HepG2 (cell line): ENCODE results near the gene LMOD3. TPM values are rescaled to one million over a fixed set of nuclear protein-coding genes. Genes with fewer than 3 reads are reported as not detected.
A peak's percentile ranks its signal among the peaks of the same experiment; 100 is the strongest.

Experiments
- ATAC-seq: fragments of 200-7000 bp; cut with Tn5 transposase; 3 replicates; pipeline ENCODE4 v1.9.1; 2020; ENCODE audit warnings: mild to moderate bottlenecking, moderate library complexity
- BruUV-seq: library from RNA; stranded (reverse); fragments of 400-500 nt; replicated peaks from 2 replicates; lab custom pipeline; 2021; lab: Mats Ljungman, UMichigan
- CTCF ChIA-PET: fragments of 300-600 bp; formaldehyde crosslinking; extraction: SDS; loops from one replicate; lab custom pipeline; 2021; ENCODE audit warnings: low total read pairs, inconsistent platforms, low intra/inter-chr PET ratio; lab: Yijun Ruan, JAX
- POLR2A ChIA-PET: fragments of 350-600 bp; sonication (Branson Sonifier 250); formaldehyde crosslinking; loops from one replicate; lab custom pipeline; 2020; ENCODE audit warnings: antibody characterized with exemption, inconsistent platforms; lab: Yijun Ruan, JAX
- DNase-seq: peaks from one replicate; pipeline ENCODE4 v3.0.0-alpha.2; 2015; ENCODE audit warnings: low spot score
- FAIRE-seq: peaks from 3 replicates; lab custom pipeline; 2011; peaks lifted over from hg19 to GRCh38; lab: Jason Lieb, UNC
- H2AFZ ChIP-seq: one replicate; pipeline ENCODE4 v1.6.1; 2011; ENCODE audit warnings: low read length, inconsistent platforms
- H3K27ac ChIP-seq: fragments of 300-600 bp; 3 replicates; pipeline ENCODE4 v1.8.0; 2011; ENCODE audit warnings: mixed run types, mild to moderate bottlenecking, mixed read lengths, low read length, inconsistent platforms; ENCODE audit not compliant: insufficient read depth; ENCODE audit errors: extremely low read length
- H3K27me3 ChIP-seq, 2 experiments: fragments of 200-600 bp in 1 of 2; 2 replicates in 1 of 2; 3 replicates in 1 of 2; pipeline versions ENCODE4 v1.6.0 to v1.8.0; 2011; ENCODE audit warnings: low read length in 2 of 2, mild to moderate bottlenecking in 2 of 2, moderate library complexity in 2 of 2, inconsistent platforms in 1 of 2; ENCODE audit not compliant: insufficient read depth in 2 of 2, control insufficient read depth in 1 of 2
- H3K36me3 ChIP-seq, 2 experiments: fragments of 200-600 bp in 1 of 2; replicated peaks in 1 of 2; 2 replicates in 1 of 2; 3 replicates in 1 of 2; pipeline versions ENCODE4 v1.5.1 to v1.8.0; 2011; ENCODE audit warnings: low read length in 2 of 2, inconsistent platforms in 1 of 2; ENCODE audit not compliant: insufficient read depth in 2 of 2, control insufficient read depth in 1 of 2
- H3K4me1 ChIP-seq: 2 replicates; pipeline ENCODE4 v1.5.1; 2012; ENCODE audit warnings: low read length, inconsistent platforms; ENCODE audit not compliant: insufficient read depth
- H3K4me2 ChIP-seq: 2 replicates; pipeline ENCODE4 v1.6.0; 2011; ENCODE audit warnings: low read depth, low read length, inconsistent platforms
- H3K4me3 ChIP-seq, 3 experiments: fragments of 200-600 bp in 1 of 3; sonication (generic), shearing (Covaris generic) in 1 of 3; replicated peaks in 1 of 3; 2 replicates each; pipeline ENCODE4 v1.5.1; 2011 to 2016; ENCODE audit warnings: low read length in 3 of 3, inconsistent platforms in 2 of 3, low read depth in 2 of 3, mild to moderate bottlenecking in 2 of 3, control low read depth in 1 of 3, mixed read lengths in 1 of 3; ENCODE audit not compliant: insufficient read depth in 1 of 3
- H3K79me2 ChIP-seq: one replicate; pipeline ENCODE4 v1.6.1; 2011; ENCODE audit warnings: low read length, inconsistent platforms; ENCODE audit not compliant: insufficient read depth
- H3K9ac ChIP-seq: 2 replicates; pipeline ENCODE4 v1.6.0; 2011; ENCODE audit warnings: mild to moderate bottlenecking, low read depth, low read length, inconsistent platforms; ENCODE audit not compliant: insufficient read depth
- H3K9me3 ChIP-seq: 2 replicates; pipeline ENCODE4 v1.5.1; 2012; ENCODE audit warnings: mild to moderate bottlenecking, low read length
- H4K20me1 ChIP-seq: 2 replicates; pipeline ENCODE4 v1.6.0; 2011; ENCODE audit warnings: inconsistent platforms, mild to moderate bottlenecking, low read length, moderate library complexity; ENCODE audit not compliant: insufficient read depth
- FLYWCH1 ChIP-seq: sonication (generic); formaldehyde crosslinking; IDR thresholded peaks from 2 replicates; pipeline ENCODE4 v1.8.1; 2023; ENCODE audit warnings: mild to moderate bottlenecking, missing genetic modification reagents
- HDAC2 ChIP-seq: sonication (generic); formaldehyde crosslinking; IDR thresholded peaks from 2 replicates; pipeline ENCODE4 v1.4.0; 2020; ENCODE audit warnings: missing genetic modification reagents
- LBX2 ChIP-seq: sonication (generic); formaldehyde crosslinking; IDR thresholded peaks from 2 replicates; pipeline ENCODE4 v1.5.0; 2020; ENCODE audit warnings: missing genetic modification reagents, mild to moderate bottlenecking, borderline replicate concordance
- NBN ChIP-seq: fragments of 450-650 bp; conservative IDR thresholded peaks from 2 replicates; pipeline ENCODE4 v1.6.1; 2017
- NFATC3 ChIP-seq: sonication (generic); formaldehyde crosslinking; IDR thresholded peaks from 2 replicates; pipeline ENCODE4 v1.5.1; 2020; ENCODE audit warnings: mild to moderate bottlenecking, missing genetic modification reagents
- SCMH1 ChIP-seq: sonication (generic); formaldehyde crosslinking; IDR thresholded peaks from 2 replicates; pipeline ENCODE4 v1.9.0; 2021; ENCODE audit warnings: missing genetic modification reagents, mild to moderate bottlenecking, borderline replicate concordance
- TOPORS ChIP-seq: sonication (generic); formaldehyde crosslinking; IDR thresholded peaks from 2 replicates; pipeline ENCODE4 v1.8.0; 2023; ENCODE audit warnings: mild to moderate bottlenecking, missing genetic modification reagents
- YY1 ChIP-seq: IDR thresholded peaks from 2 replicates; pipeline ENCODE4 v1.6.1; 2011; ENCODE audit warnings: low read length, low read depth, moderate library complexity, mild to moderate bottlenecking; ENCODE audit not compliant: insufficient read depth, insufficient replicate concordance
- ZKSCAN5 ChIP-seq: sonication (generic); formaldehyde crosslinking; IDR thresholded peaks from 2 replicates; pipeline ENCODE4 v1.5.1; 2020; ENCODE audit warnings: mild to moderate bottlenecking, missing genetic modification reagents
- ZMYM2 ChIP-seq: sonication (generic); formaldehyde crosslinking; IDR thresholded peaks from 2 replicates; pipeline ENCODE4 v1.8.0; 2022; ENCODE audit warnings: mild to moderate bottlenecking, missing genetic modification reagents
- ZNF20 ChIP-seq: sonication (generic); formaldehyde crosslinking; IDR thresholded peaks from 2 replicates; pipeline ENCODE4 v1.4.0; 2020; ENCODE audit warnings: mild to moderate bottlenecking, moderate library complexity, missing genetic modification reagents
- ZNF280D ChIP-seq: sonication (generic); formaldehyde crosslinking; IDR thresholded peaks from 2 replicates; pipeline ENCODE4 v1.5.1; 2020; ENCODE audit warnings: mild to moderate bottlenecking, missing genetic modification reagents
- ZNF546 ChIP-seq: sonication (generic); formaldehyde crosslinking; conservative IDR thresholded peaks from 2 replicates; pipeline ENCODE4 v1.8.1; 2023; ENCODE audit warnings: mild to moderate bottlenecking, missing genetic modification reagents
- ZNF564 ChIP-seq: sonication (generic); formaldehyde crosslinking; IDR thresholded peaks from 2 replicates; pipeline ENCODE4 v1.8.1; 2023; ENCODE audit warnings: mild to moderate bottlenecking, missing genetic modification reagents
- ZNF788 ChIP-seq: sonication (generic); formaldehyde crosslinking; IDR thresholded peaks from 2 replicates; pipeline ENCODE4 v1.5.0; 2020; ENCODE audit warnings: mild to moderate bottlenecking, missing genetic modification reagents, borderline replicate concordance
- WGBS: methylation state at CpG from one replicate; pipeline ENCODE4 v1.1.6; 2017; ENCODE audit warnings: low lambda C conversion rate; 5-methylcytosine and 5-hydroxymethylcytosine counted together
- in situ Hi-C: cut with HindIII; loops from 2 replicates; pipeline ENCODE4 v1.10.0; 2017; ENCODE audit warnings: low pct_unique_long_range_greater_than_20kb; ENCODE audit not compliant: extremely low pct_ligation_motif_present
- intact Hi-C: fragments of 100-400 bp; cut with micrococcal nuclease; formaldehyde crosslinking; loops from one replicate; pipeline ENCODE4 v1.10.0; 2022; ENCODE audit not compliant: unreplicated experiment
- polyA plus RNA-seq, 8 experiments: library from polyadenylated mRNA; depleted of rRNA in 3 of 8; stranded (reverse) in 7 of 8; unstranded in 1 of 8; fragments of >200 nt; fragmentation: Illumina TruSeq in 4 of 8; extraction: Trizol in 4 of 8; gene quantifications; 2 replicates each; pipeline versions ENCODE4 v1.2.1 to v1.2.3, GENCODE V29; 2011 to 2016; ENCODE audit warnings: low read depth in 4 of 8, missing spikeins in 1 of 8, mixed read lengths in 1 of 8; ENCODE audit not compliant: insufficient read depth in 1 of 8
- total RNA-seq, 5 experiments: library from RNA; depleted of rRNA; stranded (reverse); fragments of >200 nt; fragmentation: Illumina TruSeq; extraction: Trizol; gene quantifications; 2 replicates each; pipeline ENCODE4 v1.2.3, GENCODE V29; 2016; ENCODE audit warnings: low read depth in 1 of 5
- TF ChIP-seq, protein P1 (sequence below): sonication (generic); formaldehyde crosslinking; IDR thresholded peaks from 2 replicates; pipeline ENCODE4 v1.4.0; 2020; ENCODE audit warnings: missing genetic modification reagents
- TF ChIP-seq, protein P2 (sequence below): sonication (generic); IDR thresholded peaks from 2 replicates; pipeline ENCODE4 v1.6.1; 2016; ENCODE audit warnings: low read depth, borderline replicate concordance

The LMOD3 gene
- total and polyA plus RNA-seq, 2 of the 13 experiments (the other 11 are each of a cell fraction or from before 2014, with no cell fraction given), result not detected

- TF ChIP-seq ZNF20 (CRISPR knock-in tag), result no peak
- TF ChIP-seq ZMYM2 (CRISPR knock-in tag), result no peak
- TF ChIP-seq, protein P1, sequence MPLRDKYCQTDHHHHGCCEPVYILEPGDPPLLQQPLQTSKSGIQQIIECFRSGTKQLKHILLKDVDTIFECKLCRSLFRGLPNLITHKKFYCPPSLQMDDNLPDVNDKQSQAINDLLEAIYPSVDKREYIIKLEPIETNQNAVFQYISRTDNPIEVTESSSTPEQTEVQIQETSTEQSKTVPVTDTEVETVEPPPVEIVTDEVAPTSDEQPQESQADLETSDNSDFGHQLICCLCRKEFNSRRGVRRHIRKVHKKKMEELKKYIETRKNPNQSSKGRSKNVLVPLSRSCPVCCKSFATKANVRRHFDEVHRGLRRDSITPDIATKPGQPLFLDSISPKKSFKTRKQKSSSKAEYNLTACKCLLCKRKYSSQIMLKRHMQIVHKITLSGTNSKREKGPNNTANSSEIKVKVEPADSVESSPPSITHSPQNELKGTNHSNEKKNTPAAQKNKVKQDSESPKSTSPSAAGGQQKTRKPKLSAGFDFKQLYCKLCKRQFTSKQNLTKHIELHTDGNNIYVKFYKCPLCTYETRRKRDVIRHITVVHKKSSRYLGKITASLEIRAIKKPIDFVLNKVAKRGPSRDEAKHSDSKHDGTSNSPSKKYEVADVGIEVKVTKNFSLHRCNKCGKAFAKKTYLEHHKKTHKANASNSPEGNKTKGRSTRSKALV (CRISPR knock-in tag), result 0 out of 2 replicates have a peak, but pooled peaks have one; percentile 21
Observed at GRCh38 chr3:69079269-69080159, 42.9 kb downstream of the LMOD3 start (continued).

DNA sequence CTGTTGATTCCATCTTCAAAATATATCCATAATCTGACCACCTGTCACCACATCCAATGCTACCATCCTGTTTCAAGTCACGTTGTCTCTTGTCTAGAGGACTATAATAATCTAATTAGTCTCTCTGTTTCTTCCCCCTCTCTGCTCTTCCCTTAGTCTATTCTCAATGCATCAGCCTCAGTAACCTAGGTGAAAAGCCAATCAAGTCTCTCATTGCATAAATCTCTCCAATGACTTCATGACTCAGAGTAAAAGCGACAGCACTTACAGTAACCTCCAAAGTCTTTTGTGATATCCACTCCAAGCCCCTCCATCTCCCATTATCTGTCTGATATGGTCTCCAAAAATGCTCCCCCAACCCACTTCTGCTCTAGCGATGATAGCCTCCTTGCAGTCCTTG is 49.5 kb downstream of the LMOD3 start:
- H2AFZ ChIP-seq, result no peak overlapping the region
- H4K20me1 ChIP-seq, result no peaks in the 10 kb centered on the region
- CTCF ChIA-PET, result no interaction called here
- no peak for ATAC-seq
- DNase-seq, result no peak
- no peak for FAIRE-seq
- POLR2A ChIA-PET, result no interaction called here
- peaks cover 1 to 14% of the 10 kb centered on the region in 2 experiments; a peak in 3 of 5 replicates for H3K36me3 ChIP-seq
- peaks cover 10% of the 10 kb centered on the region for H3K79me2 ChIP-seq
- BruUV-seq, result no TSS peak
- no peaks in the 10 kb centered on the region for H3K9me3 ChIP-seq
- no peak overlapping the region for H3K4me2 ChIP-seq
- 97% methylated on average over 3 of the region's 3 CpGs for WGBS
- H3K4me1 ChIP-seq, result peaks cover 4% of the 10 kb centered on the region
- intact Hi-C loops, result no loop called here
- H3K27ac ChIP-seq, result no peak overlapping the region
- H3K4me3 ChIP-seq, result no peak overlapping the region
- no peak overlapping the region for H3K9ac ChIP-seq
- in situ Hi-C loops, result no loop called here
- H3K27me3 ChIP-seq, result no peaks in the 10 kb centered on the region
- TF ChIP-seq, protein P2, sequence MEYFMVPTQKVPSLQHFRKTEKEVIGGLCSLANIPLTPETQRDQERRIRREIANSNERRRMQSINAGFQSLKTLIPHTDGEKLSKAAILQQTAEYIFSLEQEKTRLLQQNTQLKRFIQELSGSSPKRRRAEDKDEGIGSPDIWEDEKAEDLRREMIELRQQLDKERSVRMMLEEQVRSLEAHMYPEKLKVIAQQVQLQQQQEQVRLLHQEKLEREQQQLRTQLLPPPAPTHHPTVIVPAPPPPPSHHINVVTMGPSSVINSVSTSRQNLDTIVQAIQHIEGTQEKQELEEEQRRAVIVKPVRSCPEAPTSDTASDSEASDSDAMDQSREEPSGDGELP, result no peak
- no peak for TF ChIP-seq ZNF280D (CRISPR knock-in tag)
- TF ChIP-seq SCMH1, result no peak
- TF ChIP-seq ZNF564, result no peak
- no peak for TF ChIP-seq NFATC3 (CRISPR knock-in tag)
- no peak for TF ChIP-seq YY1
- TF ChIP-seq TOPORS (CRISPR knock-in tag), result no peak
- TF ChIP-seq NBN, result no peak
- no peak for TF ChIP-seq ZNF788 (CRISPR knock-in tag)
- TF ChIP-seq LBX2 (CRISPR knock-in tag), result no peak
- TF ChIP-seq FLYWCH1 (CRISPR knock-in tag), result no peak
- no peak for TF ChIP-seq ZNF546 (CRISPR knock-in tag)
- TF ChIP-seq ZKSCAN5 (CRISPR knock-in tag), result no peak
- no peak for TF ChIP-seq HDAC2 (CRISPR knock-in tag)
